SIG-M5 treated with dmso at 0.1 percent for 504 hours (cell line): ENCODE data around the gene PPP4R2.

ENCODE experiments used
- DNase-seq: peaks from one replicate; lab custom pipeline; 2025; ENCODE audit not compliant: unreplicated experiment; lab: John Stamatoyannopoulos, UW

The PPP4R2 gene, protein sequence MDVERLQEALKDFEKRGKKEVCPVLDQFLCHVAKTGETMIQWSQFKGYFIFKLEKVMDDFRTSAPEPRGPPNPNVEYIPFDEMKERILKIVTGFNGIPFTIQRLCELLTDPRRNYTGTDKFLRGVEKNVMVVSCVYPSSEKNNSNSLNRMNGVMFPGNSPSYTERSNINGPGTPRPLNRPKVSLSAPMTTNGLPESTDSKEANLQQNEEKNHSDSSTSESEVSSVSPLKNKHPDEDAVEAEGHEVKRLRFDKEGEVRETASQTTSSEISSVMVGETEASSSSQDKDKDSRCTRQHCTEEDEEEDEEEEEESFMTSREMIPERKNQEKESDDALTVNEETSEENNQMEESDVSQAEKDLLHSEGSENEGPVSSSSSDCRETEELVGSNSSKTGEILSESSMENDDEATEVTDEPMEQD

DNA sequence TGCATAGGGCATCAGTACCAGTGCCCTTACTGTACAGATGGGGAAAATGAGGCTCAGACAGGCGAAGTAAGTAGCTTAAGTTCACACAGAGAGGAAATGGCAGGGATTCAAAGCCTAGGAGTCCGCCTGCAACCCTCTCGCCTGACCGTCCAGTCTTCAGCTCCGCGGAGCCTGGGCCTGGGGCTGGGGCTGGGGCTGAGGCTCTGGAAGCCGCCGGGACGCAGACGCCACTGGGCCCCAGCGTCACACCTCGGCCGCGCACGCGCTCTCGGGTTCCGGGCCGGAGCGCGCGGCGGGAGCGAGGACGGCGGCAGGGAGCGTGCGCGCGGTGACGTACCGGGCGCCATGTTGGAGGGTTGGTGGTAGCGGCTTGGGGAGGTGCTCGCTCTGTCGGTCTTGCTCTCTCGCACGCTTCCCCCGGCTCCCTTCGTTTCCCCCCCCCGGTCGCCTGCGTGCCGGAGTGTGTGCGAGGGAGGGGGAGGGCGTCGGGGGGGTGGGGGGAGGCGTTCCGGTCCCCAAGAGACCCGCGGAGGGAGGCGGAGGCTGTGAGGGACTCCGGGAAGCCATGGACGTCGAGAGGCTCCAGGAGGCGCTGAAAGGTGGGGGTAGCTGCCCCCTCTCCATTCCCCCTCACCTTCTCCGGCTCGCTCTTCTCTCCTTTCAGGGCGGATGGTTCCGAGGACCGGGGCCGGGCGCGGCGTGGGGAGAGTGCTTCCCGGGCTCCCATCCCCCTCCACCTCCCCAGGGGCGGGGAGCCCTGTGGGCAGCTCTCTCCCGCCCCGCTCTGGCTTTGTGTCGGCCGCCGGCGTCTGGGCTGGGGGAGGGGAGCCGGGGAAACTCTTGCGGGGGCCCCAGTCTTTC is at the start of gene PPP4R2:
Gene PPP4R2, plus strand, starts transcription at position 339 of the 861 bp plus-strand sequence. Its CDS starts 227 bp downstream, at position 566.
- peak; percentile 83 for DNase-seq

DNA sequence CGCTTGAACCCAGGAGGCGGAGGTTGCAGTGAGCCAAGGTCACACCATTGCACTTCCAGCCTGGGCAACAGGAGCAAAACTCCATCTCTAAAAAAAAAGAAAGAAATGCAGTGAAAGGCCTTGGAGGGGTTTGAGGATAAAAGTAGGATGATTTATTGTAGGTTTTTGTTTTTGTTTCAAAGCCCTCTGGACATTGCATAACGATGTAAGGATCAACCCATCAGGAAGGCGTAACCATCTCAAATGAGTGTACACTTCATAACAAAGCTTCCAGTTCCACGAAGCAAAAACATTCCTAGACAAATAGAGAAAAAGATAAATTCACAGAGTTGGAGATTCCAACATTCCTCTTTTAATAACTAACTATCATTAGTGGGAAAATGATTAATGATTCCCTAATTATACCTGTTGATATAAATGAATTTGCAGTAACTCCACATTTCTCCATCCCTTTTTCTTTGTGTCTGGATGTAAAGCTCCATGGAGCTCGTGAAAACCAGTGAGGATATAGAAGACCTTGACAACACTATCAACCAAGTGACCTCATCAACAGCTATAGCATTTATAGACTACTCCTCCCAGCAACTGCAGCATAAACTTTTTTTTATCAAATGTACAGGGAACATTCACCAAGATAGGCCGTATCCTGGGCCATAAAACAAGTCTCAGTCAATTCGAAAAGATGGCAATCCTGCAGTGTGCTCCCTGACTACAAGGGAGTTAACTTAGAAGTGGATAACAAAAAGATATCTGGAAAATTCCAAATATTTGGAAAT is 48.7 kb upstream of the PPP4R2 start:
- DNase-seq, result no peak

DNA sequence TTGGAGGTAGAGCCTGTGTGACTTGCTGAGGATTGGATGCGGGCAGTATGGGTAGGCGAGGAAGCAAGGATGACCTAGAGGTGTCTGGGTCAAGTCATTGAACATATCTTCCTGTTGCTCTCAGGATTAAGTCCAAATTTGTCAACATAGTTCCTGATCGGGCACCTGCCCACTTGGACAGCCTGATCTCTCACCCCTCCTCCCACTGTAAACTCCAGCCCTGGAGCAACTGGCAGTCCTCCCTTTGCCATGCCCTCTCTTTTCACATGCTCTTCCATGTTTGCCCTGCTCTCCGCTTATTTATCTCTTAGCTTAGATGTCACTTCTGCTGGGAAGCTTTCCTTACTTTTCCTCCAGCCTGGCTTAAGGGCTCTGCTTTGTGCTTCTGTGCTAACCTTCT is 47.6 kb upstream of the PPP4R2 start:
- DNase-seq, result no peak

DNA sequence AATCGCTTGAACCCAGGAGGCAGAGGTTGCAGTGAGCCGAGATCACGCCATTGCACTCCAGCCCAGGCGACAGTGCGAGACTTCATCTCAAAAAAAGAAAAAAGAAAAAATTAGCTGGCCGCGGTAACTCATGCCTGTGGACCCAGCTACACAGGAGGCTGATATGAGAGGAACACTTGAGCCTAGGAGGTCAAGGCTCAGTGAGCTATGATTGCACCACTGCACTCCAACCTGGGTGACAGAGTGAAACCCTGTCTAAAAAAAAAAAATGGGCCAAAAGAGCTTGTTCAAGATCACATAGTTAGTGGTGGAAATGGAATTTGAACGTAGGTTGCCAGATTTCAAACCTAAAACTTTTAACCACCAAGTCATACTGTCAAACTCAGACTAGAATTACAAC is 46.2 kb upstream of the PPP4R2 start:
- DNase-seq, result no peak

DNA sequence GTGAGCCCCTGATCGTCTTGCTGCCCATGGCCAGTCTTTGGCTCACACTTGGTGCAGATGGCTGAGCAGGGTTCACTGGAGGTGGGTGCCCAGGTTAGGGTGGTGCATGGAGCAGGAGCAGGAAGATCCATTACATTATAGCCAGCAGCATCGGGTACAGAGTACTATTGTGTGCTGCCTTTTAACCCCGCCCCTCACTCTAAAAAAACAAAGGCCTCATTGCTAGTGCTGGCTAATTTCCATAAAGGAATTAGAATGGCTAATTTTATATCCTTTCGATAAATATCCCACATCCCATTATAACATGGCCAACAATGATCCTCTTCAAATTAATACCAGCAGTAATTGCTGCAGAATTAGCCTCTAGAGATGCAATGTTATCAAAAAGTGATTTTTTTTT is 45.8 kb upstream of the PPP4R2 start:
- no peak for DNase-seq

DNA sequence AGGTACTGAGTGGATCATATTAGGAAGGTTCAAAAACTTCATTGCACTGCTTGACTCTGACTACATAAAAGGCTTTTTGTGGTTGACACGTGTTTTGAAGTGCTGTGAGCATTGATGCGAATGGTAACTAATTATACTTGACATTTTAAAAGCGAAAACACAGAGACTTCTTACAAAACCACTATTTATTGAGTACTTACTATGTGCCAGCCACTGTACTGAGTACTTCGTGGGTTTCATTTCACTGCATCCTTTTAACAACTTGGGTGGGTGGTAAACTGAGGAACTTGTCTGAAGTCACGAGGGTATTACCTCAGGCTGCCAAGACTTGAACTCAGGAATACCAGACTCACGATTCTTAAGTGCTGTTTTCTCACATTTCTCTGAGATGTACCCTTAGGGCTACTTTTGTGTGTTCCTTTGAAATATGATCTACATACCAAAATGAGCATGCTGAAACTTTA is 45.3 kb upstream of the PPP4R2 start:
- no peak for DNase-seq

DNA sequence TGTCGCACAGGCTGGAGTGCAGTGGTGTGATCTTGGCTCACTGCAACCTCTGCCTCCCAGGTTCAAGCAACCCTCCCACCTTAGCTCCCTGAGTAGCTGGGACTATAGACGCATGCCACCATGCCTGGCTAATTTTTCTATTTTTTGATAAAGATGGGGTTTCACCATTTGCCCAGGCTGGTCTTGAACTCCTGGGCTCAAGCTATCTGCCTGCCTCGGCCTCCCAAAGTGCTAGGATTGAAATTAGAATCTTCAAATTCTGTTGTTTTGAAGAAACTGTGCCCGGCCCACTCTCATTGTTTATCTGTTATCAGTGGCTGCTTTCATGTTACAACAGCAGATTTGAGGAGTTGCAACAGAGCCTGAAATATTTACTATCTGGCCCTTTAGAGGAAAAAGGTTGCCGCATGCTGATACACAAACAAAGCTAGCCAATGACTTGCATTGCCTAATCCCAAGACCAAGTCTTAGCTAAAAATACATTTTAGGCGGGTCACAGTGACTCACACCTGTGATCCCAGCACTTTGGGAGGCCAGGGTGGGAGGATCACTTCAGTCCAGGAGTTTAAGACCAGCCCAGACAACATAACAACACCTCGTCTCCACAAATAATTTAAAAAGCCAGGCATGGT is 43.2 kb upstream of the PPP4R2 start:
- DNase-seq, result no peak

DNA sequence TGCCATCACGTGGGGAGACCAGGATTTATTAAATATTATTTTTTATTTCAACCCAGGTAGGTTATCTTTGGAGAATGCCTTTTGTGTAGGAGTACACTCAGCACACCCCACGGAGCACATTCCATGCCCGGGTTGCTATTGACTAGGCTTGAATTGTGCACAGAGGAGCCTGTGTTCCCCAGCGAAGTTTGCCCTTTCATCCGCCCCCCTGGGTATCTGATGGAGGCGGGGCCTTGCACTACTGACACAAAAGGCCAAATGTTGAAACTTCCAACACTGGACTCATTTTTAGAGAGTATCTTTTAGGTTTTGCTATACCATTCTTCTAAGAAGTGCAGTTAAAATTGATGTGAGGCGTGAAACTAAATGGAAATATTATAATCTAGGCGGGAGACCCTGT is 39.3 kb upstream of the PPP4R2 start:
- DNase-seq, result no peak

DNA sequence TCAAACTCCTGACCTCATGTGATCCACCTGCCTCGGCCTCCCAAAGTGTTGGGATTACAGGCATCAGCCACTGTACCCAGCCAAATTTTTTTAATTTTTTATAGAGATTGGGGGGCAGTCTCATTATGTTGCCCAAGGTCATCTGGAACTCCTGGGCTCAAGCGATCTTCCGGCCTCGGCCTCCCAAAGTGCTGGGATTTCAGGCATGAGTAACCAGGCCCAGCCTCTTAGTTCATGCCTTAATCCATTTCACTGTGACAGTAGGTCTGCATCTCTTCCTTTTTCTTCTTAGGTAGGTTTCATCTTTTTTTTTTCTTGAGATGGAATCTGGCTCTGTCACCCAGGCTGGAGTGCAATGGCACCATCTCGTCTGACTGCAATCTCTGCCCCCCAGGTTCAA is 37.3 kb upstream of the PPP4R2 start:
- DNase-seq, result no peak

DNA sequence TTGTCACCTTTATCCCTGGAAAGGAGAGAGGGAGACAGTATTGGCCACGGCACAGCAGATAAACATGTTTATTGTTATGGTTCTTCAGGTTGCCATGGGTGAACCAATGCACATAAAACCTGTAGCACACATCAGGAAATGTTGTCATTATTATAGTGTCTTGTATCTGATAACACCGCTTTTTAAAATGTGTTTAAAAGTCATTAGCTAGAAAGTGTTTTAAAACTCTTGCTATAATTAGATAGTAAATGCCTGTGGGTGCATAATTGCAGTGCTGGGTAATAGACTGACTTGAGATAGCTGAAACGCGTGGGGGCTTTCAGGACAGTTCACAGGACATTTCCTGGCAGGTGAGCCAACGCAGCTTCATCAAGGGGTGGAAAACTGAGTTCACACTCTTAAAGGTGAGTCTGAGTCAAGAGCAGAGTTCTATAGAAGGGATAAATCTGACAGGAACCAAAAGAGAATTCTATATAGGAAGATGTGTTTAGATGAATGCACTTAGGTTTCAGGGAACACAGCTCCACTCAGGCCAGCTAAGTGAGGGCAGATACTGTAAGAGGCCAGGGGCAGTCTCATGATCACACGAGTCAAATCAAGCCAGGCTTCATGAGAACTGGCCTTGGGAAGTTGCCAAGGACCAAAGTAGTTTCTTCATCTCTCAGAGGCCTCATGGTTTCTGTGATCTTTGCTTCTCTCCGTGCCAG is 35.6 kb upstream of the PPP4R2 start:
- no peak for DNase-seq

DNA sequence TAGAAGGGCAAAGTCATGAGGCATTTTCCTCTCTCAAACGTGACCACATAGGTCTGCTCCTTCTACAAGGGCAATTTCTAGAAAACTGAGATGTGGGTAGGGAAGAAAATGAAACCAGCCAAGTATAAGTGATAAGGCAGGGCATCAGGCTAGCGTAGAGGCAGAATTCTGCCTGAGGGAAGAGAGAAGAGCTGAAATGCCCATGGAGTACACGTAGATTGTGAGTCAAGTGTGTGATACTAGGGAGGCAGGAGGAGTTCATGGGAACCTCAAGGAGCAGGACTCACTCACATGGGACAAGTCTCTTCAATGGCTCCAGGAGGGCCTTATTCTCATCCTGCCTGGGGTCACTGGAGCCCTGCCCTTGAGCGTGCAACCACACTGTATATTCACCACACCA is 34.9 kb upstream of the PPP4R2 start:
- no peak for DNase-seq

DNA sequence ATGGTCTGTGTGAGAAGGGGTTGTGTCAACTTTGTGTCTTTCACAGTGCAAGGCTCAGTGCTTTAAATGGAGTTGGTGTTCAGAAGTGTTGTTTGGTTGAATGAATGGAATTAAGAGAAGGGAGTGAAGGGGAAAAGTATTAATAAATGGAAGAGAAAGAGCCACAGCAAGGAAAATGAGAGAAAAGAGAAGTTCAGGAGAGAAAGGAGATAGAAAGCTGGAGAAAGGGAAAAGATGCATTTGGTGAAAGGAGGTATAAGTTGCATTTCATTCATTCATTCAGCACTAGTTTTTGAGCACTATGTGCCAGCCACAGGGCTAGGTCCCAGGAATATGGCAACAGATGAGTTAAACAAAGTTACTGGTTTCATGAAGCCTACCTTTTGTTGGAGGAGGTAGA is 34.3 kb upstream of the PPP4R2 start:
- DNase-seq, result no peak

DNA sequence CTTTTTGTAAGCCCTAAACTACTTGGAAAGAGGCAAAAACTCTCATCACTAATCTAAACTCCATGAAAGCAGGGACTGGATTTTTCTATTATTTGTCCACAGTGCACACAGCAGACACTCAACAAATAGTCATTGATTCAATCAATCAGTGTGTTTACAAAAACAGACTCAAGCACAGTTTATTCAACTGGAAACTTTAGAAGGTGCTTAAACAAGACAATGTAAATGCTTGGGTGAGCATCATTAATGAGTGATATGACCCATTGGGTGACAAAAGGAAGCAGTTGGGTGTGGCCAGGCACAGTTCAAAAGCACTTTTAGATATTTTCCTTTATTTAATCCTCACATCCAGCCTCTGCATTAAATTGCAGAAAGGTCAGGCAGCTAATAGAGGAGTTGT is 32.0 kb upstream of the PPP4R2 start:
- no peak for DNase-seq

DNA sequence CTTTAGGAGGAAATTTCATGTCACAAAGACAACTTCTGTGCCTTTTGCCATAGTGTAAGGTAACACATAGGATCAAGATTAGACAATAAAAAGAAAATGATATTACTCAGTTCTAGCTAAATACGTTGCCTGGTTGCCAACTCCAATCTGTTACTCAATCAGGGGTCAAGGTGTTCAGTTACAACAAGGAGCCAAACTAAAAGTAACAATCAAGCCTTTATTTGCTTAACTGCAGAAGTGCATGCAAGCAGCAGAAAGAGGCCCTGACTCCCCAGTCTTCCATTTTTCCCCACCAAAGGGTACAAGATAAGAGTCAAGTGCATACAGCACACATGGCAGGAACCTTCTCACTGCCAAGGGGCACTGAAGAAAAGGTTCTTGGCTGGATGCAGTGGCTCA is 28.3 kb upstream of the PPP4R2 start:
- DNase-seq, result no peak

DNA sequence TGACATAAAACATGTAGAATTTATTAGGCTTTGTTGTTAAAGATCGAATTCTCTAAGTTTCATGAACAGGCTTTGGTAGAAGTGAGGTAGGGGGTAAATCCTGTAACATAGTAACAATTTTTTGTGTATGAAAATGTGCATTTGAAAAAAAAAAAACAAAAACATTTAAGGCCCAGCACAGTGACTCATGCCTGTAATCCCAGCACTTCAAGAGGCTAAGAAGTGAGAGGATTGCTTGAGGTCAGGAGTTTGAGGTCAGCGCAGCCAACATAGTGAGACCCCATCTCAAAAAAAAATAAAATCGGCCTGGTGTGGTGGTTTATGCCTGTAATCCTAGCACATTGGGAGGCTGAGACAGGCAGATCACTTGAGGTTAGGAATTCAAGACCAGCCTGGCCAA is 26.8 kb upstream of the PPP4R2 start:
- no peak for DNase-seq

DNA sequence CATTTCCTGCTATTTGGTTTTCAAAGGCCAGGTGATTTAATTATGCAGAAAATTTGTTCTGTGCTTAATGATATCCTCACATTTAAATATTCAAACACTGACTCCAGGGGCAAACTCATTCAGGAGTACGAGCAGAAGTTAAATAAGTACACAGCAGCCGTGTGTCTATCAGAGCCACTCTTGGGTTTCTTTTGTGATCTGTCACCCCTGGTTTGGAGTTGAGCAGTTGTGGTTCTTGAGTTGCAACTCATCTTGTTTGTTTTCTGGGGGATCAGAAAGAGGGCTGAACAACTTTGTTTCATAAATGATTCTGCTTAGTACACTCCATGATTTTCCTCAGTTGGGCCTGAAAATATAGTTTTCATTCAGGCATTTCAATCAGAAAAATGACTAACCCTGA is 25.7 kb upstream of the PPP4R2 start:
- no peak for DNase-seq

DNA sequence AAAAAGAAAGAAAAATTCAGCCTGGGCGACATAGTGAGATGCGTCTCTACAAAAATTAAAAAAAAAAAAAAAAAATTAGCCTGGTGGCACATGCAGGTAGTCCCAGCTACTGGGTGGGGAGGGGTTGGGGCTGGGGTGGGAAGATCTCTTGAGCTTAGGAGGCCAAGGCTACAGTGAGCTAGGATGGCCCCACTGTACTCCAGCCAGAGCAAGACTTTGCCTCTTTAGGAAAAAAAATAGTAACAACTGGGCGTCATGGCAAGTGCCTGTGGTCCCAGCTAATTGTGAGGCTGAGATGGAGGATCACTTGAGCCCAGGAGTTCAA is 23.9 kb upstream of the PPP4R2 start:
- DNase-seq, result no peak

DNA sequence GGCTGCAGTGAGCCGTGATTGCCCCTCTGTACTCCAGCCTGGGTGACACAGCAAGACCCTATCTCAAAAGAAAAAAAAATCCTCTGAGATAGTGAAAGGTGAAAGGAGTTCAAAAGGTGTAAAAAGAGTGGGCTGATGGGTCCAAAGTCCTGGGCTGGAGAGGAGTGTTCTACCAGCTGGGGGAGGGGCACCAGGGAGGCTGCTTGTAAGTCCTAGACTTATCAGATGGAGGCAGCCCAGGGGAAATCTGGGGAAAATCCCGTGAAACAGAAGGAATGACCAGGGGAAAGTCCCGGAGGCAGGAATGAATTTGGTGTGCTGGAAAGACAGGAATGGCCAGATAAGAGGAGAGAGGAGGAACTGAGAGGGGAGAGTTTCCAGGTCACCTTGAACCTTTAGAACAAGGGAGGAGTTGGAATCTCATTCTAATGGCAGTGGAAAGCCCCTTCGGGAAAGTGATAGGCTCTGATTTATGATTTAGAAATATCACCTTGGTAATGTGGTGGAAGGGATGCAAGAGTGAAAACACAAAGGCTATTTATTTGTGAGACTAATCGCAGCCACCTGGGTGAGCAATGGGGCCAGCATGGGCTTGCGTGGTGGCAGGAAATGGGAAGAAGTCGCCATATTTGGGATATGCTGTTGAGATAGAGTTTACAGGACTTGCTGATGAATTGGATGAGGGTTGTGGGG is 23.4 kb upstream of the PPP4R2 start:
- no peak for DNase-seq

DNA sequence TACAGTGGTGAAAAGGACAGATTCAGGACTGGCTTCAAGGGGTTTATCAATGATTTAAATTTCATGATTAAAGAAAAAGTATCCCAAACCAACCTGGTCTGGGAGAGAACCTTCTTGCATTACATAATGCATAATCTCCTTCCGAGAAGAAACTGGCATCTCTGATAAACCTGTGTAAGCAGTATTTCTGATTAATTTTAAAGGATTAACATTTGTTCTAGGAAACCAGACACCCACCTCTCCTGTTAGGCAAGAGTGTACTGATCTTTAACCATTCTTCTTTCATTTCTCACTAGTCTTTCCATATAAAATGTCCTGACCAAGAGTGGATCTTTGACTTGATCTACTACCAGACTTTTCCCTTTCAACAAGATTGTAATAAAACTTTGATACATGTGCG is 22.8 kb upstream of the PPP4R2 start:
- no peak for DNase-seq

DNA sequence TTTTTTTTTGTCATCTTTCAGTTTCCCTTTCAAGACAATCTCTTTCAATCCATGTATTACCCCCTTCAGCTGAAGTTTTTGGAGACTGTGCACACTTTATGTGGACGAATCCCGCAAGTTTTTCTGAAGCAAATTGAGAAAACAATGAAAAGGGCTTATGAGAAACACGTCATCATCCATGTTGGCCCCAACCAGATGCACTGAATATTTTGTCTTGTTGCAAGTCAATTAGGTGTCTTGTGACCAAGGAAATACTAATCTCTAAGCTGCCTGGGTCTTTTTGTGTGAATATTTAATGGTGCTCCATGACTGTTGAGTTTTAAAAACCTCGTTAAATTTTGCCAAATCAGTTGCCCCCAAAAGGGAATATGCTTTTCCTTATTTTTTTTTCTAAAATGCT is 21.7 kb upstream of the PPP4R2 start:
- no peak for DNase-seq
